Measurements from ENCODE around the gene MTG2. TPM values are rescaled to one million over a fixed set of nuclear protein-coding genes. Genes with fewer than 3 reads are reported as not detected.
A peak's percentile ranks its signal among the peaks of the same experiment; 100 is the strongest.

MTG2 gene
- total and polyA plus RNA-seq, 2 of the 13 experiments (the other 11 are each of a cell fraction or from before 2014, with no cell fraction given) = 20.4 to 37.8 TPM

- peak; percentile 81 for TF ChIP-seq ARID4A (CRISPR knock-in tag; IDR thresholded peaks at IDR 0.05; ENCODE audit: borderline replicate concordance)
- peak; percentile 98 for TF ChIP-seq NAIF1 (CRISPR knock-in tag; IDR thresholded peaks at IDR 0.05; ENCODE audit: borderline replicate concordance)
- peak; percentile 13 for TF ChIP-seq ZNF883 (CRISPR knock-in tag; IDR thresholded peaks at IDR 0.05; ENCODE audit: not compliant biosample characterization)
- TF ChIP-seq ZNF839 (CRISPR knock-in tag; IDR thresholded peaks at IDR 0.05; ENCODE audit: borderline replicate concordance) = 0 out of 2 replicates have a peak, but pooled peaks have one; percentile 74
- TF ChIP-seq ZSCAN22 (CRISPR knock-in tag; IDR thresholded peaks at IDR 0.05) = no peak
- TF ChIP-seq ZMAT3 (CRISPR knock-in tag; conservative IDR thresholded peaks at IDR 0.05) = peak; percentile 11; the same call in 1 of the 2 replicates
- peak; percentile 75; the same call in 1 of the 2 replicates for TF ChIP-seq SPEN (CRISPR knock-in tag; IDR thresholded peaks at IDR 0.05; ENCODE audit: low read depth)
- TF ChIP-seq PHF8 (CRISPR knock-in tag; IDR thresholded peaks at IDR 0.05) = peak; percentile 56
- 0 out of 2 replicates have a peak, but pooled peaks have one; percentile 48 for TF ChIP-seq ZNF891 (CRISPR knock-in tag; IDR thresholded peaks at IDR 0.05)
- TF ChIP-seq FOXA3 (CRISPR knock-in tag; IDR thresholded peaks at IDR 0.05) = peak; percentile 26; the same call in 1 of the 2 replicates
- 0 out of 2 replicates have a peak, but pooled peaks have one; percentile 57 for TF ChIP-seq ZNF431 (CRISPR knock-in tag; IDR thresholded peaks at IDR 0.05; ENCODE audit: borderline replicate concordance, low read depth)
- no peak for TF ChIP-seq ZFP62 (CRISPR knock-in tag; IDR thresholded peaks at IDR 0.05)
- TF ChIP-seq ARID5B (CRISPR knock-in tag; IDR thresholded peaks at IDR 0.05) = 0 out of 2 replicates have a peak, but pooled peaks have one; percentile 20
- TF ChIP-seq KDM5B (CRISPR knock-in tag; IDR thresholded peaks at IDR 0.05; ENCODE audit: borderline replicate concordance) = peak; percentile 76
- peak; percentile 79 for TF ChIP-seq ZNF563 (CRISPR knock-in tag; IDR thresholded peaks at IDR 0.05)
- TF ChIP-seq ZBTB26 (CRISPR knock-in tag; IDR thresholded peaks at IDR 0.05; ENCODE audit: borderline replicate concordance) = peak; percentile 51; the same call in 1 of the 2 replicates
- TF ChIP-seq ZSCAN9 (CRISPR knock-in tag; IDR thresholded peaks at IDR 0.05; ENCODE audit: borderline replicate concordance) = peak; percentile 24; the same call in 1 of the 2 replicates
- 0 out of 2 replicates have a peak, but pooled peaks have one; percentile 48 for TF ChIP-seq STAT5B (CRISPR knock-in tag; IDR thresholded peaks at IDR 0.05)
Measured at GRCh38 chr20:62143957-62144825, 38.6 kb upstream of the MTG2 start (continued).

Measured in HepG2 (cell line).